RWPE1 (cell line): ENCODE results near the gene KIF6.

Experiments used
- CTCF ChIA-PET: fragments of 350-600 bp; sonication (Branson Sonifier 250); formaldehyde crosslinking; extraction: SDS; loops from one replicate; lab custom pipeline; 2021; lab: Yijun Ruan, JAX
- POLR2A ChIA-PET: fragments of 400-600 bp; formaldehyde crosslinking; extraction: SDS; loops from one replicate; lab custom pipeline; 2020; ENCODE audit warnings: antibody characterized with exemption; ENCODE audit not compliant: low non-redundant PET; lab: Yijun Ruan, JAX
- DNase-seq: peaks from one replicate; pipeline ENCODE4 v3.0.0; 2012; ENCODE audit warnings: low spot score
- H3K27ac ChIP-seq: fragments of 450-650 bp; 2 replicates; pipeline ENCODE4 v1.5.1; 2017
- TF ChIP-seq, protein P1 (sequence below): fragments of 450-650 bp; conservative IDR thresholded peaks from 2 replicates; pipeline ENCODE4 v1.5.1; 2017; ENCODE audit warnings: low read depth, mild to moderate bottlenecking

The KIF6 gene

DNA sequence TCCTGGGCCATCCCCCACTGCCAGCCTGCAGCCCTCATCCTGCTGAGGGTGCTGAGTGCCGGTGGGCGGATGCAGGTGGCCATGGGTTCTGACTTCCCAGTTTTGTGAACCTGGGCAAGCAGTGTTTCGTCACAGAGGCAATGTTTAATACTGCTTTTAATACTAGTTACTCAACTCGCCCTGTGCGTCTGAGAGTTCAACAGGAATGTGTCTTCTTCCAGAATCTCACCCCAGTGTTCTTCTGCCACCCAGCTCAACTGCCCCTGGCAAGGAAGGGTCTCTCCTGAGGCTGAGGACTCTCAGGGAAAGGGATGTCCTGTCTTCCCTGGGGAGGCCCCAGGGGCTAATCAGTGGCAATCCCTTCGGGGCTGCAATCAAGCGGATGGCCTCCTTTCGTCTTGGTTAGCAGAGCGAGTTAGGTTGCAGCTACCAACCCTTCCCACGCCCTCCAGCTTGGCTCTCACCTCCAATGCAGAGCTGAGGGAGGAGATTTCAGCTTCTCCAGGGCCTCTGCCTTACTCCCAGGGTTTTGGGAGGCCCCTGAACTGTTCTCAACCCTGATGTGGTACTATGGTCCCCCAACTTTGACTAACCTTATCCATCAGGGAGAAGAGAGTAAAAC is 404.7 kb downstream of the KIF6 start:
- TF ChIP-seq, protein P1, sequence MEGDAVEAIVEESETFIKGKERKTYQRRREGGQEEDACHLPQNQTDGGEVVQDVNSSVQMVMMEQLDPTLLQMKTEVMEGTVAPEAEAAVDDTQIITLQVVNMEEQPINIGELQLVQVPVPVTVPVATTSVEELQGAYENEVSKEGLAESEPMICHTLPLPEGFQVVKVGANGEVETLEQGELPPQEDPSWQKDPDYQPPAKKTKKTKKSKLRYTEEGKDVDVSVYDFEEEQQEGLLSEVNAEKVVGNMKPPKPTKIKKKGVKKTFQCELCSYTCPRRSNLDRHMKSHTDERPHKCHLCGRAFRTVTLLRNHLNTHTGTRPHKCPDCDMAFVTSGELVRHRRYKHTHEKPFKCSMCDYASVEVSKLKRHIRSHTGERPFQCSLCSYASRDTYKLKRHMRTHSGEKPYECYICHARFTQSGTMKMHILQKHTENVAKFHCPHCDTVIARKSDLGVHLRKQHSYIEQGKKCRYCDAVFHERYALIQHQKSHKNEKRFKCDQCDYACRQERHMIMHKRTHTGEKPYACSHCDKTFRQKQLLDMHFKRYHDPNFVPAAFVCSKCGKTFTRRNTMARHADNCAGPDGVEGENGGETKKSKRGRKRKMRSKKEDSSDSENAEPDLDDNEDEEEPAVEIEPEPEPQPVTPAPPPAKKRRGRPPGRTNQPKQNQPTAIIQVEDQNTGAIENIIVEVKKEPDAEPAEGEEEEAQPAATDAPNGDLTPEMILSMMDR: no peak
- CTCF ChIA-PET: no interaction called here
- POLR2A ChIA-PET: no interaction called here
- no peak overlapping the region for H3K27ac ChIP-seq
- no peak for DNase-seq

DNA sequence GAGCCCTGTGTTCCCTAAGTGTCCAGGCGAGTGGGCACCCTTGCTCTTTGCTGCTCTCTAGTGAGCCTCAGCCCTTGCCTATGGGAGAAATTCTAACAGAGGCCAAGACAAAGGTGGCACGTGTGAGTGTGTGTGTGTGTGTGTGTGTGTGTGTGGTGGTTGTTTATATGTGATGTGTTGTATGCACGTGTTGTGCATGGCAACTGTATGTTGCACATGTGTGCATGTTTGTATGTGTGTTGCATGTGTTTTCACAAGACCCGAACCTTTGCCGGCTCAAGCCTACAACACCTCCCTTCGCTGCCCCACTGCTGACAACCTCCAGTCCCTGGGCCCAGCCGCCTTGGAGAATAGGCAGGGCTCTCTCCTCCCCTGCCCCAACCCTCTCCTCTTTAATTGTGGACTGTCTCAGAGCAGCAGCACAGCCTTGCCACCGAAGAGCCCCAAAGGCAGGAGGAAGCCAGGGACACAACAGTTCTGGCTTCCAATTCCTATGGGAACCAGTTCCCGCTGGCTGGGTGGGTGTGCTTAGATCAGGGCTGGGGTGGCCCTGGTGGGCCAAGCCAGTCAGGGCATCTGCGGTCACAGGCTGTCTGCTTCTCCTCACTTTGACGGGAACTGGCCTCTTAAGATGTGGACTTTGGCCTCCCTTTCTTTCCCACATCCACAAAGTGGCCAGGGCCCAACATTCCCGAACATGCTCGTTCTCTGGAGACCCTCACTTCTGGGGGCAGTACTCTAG is 405.4 kb downstream of the KIF6 start:
- POLR2A ChIA-PET: no interaction called here
- H3K27ac ChIP-seq: no peak overlapping the region
- DNase-seq: no peak
- CTCF ChIA-PET: interaction anchor here (0.6 to 1.0 kb wide), 2 partner anchors 9 to 154 kb away, joined by 4 to 6 read pairs; no protein-coding TSS in a partner anchor
- TF ChIP-seq, protein P1: no peak

DNA sequence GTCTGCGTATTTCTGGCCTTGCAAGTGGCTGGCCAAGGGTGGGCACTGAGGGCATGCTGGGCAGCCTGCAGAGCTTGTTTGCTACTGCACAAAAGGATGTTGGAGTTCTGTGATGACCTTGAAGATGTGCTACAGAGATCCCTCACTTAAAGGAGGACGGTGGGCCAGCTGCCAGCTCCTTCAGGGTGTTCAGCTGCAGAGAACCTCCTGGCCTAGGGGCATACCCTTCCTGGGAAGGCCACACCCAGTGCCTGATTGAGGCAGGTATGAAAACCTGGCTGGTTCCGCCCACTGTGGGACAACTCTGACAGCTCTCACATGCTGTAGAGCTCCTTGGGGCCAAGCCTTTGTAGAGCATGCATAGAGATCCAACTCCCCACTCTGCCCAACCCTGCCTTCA is 408.0 kb downstream of the KIF6 start:
- TF ChIP-seq, protein P1: no peak
- CTCF ChIA-PET: interaction anchor here (0.6 kb wide), 1 partner anchor 345 kb away, joined by 3 read pairs; no protein-coding TSS in a partner anchor

DNA sequence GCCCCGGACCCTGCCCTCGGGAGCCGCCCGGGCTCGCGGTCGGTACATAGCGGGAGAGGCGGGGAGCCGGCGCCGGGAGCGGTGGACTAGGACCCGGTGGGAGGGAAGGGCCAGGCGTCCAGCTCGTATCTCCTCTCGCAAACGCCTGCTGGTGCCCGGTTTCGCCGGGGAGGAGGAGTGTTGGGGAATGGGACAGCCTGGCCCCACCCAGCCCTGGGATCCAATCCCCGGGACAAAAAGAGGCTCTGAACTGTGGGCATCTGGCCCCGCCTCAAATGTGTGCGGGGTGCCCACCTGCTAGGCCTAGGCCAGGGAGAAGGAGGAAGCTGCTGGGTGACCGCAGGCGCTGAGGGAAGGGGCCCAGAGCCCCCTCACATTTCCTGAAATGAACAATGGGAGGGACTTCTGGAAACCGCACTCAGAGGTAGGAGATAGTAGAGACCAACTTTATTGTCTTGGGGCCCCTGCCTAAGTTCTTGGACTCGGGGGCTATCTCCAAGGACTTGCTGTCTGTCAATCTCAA is 410.9 kb downstream of the KIF6 start, which contains the start of gene KCNK17:
TSS of gene KCNK17 (minus strand) at position 147 of the 523 bp plus-strand sequence. CDS start at position 48, 99 bp downstream.
- CTCF ChIA-PET: no interaction called here
- TF ChIP-seq, protein P1: no peak
- DNase-seq: no peak
- H3K27ac ChIP-seq: no peak within 1 kb of the TSS
- POLR2A ChIA-PET: no interaction called here

More for the DNA sequence above, 408.0 kb downstream of the KIF6 start:
- POLR2A ChIA-PET: no interaction called here
- H3K27ac ChIP-seq: no peak overlapping the region
- no peak for DNase-seq

- no peak overlapping the region for H3K27ac ChIP-seq
- POLR2A ChIA-PET: no interaction called here
- TF ChIP-seq, protein P1: no peak
- CTCF ChIA-PET: interaction anchor here (0.6 to 0.7 kb wide), 2 partner anchors 22 to 200 kb away, joined by 3 to 5 read pairs; no protein-coding TSS in a partner anchor
- DNase-seq: no peak
Observed at GRCh38 chr6:39313526-39314272, 411.5 kb downstream of the KIF6 start.

GRCh38 chr6:39312912-39313525 is 412.2 kb downstream of the KIF6 start:
- no peak for DNase-seq
- POLR2A ChIA-PET: no interaction called here
- TF ChIP-seq, protein P1: no peak
- H3K27ac ChIP-seq: no peak overlapping the region
- CTCF ChIA-PET: interaction anchor here (0.6 to 0.7 kb wide), 2 partner anchors 21 to 199 kb away, joined by 3 to 5 read pairs; no protein-coding TSS in a partner anchor
